ENCODE measurements around the gene PRR20G. TPM values are rescaled to one million over a fixed set of nuclear protein-coding genes. Genes with fewer than 3 reads are reported as not detected.

Gene PRR20G
- total and polyA plus RNA-seq, 8 donors = not detected

DNA sequence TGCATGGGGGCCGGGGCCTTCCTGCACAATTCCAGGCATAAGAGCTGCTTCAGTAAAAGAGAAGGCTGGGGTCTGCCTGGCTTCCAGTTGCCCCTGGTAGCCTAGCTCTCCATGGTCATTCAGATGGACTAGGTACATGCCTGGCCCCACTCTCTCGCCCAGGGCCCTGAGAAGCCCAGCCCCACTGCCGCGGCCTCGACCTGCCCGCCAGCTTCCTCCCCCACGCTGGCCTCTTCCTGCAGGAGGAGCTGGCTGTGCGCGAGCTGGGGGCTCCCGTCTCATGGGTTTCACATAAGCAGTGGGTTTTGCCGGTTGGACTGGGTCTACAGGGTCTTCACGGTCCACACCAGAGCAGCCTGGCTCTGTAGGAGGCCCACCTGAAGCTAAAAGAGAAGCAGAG, 3.6 kb downstream of the PRR20G start:
- TF ChIP-seq, protein P1, sequence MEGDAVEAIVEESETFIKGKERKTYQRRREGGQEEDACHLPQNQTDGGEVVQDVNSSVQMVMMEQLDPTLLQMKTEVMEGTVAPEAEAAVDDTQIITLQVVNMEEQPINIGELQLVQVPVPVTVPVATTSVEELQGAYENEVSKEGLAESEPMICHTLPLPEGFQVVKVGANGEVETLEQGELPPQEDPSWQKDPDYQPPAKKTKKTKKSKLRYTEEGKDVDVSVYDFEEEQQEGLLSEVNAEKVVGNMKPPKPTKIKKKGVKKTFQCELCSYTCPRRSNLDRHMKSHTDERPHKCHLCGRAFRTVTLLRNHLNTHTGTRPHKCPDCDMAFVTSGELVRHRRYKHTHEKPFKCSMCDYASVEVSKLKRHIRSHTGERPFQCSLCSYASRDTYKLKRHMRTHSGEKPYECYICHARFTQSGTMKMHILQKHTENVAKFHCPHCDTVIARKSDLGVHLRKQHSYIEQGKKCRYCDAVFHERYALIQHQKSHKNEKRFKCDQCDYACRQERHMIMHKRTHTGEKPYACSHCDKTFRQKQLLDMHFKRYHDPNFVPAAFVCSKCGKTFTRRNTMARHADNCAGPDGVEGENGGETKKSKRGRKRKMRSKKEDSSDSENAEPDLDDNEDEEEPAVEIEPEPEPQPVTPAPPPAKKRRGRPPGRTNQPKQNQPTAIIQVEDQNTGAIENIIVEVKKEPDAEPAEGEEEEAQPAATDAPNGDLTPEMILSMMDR (IDR thresholded peaks at IDR 0.05) = no peak
- intact Hi-C loops (cut with DNase I) = no loop called here
- H3K4me1 ChIP-seq = no peaks in the 10 kb centered on the region
- no peak for ATAC-seq
- no peaks in the 10 kb centered on the region for H3K27me3 ChIP-seq
- H3K9me3 ChIP-seq = no peaks in the 10 kb centered on the region
- H3K4me3 ChIP-seq = no peak overlapping the region
- H3K27ac ChIP-seq = no peak overlapping the region
- no peaks in the 10 kb centered on the region for H3K36me3 ChIP-seq
- DNase-seq = peak in 1 of 4 donors; percentile 58

DNA sequence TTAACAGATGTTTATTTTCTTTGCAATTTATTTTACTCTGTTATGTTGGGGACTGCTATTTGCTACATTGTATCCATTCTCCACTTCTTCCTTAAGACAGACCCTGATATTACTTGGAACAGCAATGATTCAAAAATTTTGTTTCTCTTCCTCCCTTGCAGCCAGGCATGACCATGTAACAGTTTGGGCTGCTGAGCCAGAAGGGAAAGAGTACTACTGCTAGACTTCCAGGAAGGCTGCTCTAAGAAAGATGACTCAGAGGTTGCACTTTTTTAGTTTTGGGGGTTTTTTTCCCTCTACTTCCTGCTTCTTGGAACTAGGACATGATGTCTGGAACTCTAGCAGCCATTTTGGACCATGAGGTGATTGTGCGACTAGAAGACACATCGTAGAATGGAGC, 10.3 kb downstream of the PRR20G start:
- H3K27ac ChIP-seq = no peak overlapping the region
- H3K4me1 ChIP-seq = no peaks in the 10 kb centered on the region
- no peak for DNase-seq
- no peaks in the 10 kb centered on the region for H3K27me3 ChIP-seq
- no peak overlapping the region for H3K4me3 ChIP-seq
- intact Hi-C loops (cut with DNase I) = no loop called here
- ATAC-seq = peak; percentile 44
- no peaks in the 10 kb centered on the region for H3K36me3 ChIP-seq
- H3K9me3 ChIP-seq = peaks cover 0 to 13% of the 10 kb centered on the region in 2 donors
- TF ChIP-seq, protein P1 (IDR thresholded peaks at IDR 0.05) = no peak

DNA sequence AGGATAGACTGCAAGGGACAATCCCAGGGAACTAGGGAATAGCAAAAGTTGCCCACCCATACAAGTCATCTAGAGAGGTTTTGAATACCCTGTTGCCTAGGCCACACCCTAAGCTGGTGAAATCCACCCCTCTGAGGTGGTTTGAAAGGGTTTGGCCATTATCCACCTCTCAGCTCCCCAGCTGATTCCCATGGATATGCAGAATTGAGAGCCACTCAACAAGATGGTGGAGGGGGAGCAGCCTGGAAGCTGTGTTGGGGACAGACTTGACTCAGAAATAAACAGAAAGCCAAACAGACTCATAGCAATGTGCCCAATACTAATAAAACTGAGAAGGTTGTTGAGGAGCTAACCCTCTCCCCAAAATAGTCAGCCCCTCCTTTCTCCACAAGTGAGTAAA, 10.9 kb downstream of the PRR20G start:
- Histone ChIP-seq H3K36me3 (no peaks in the 10 kb centered on the region), H3K4me1 (no peaks in the 10 kb centered on the region), H3K9me3 (peaks cover 0 to 13% of the 10 kb centered on the region in 2 donors), H3K27me3 (no peaks in the 10 kb centered on the region), H3K27ac (no peak overlapping the region), H3K4me3 (no peak overlapping the region)
- no peak for DNase-seq
- TF ChIP-seq, protein P1 (IDR thresholded peaks at IDR 0.05) = no peak
- no peak for ATAC-seq
- intact Hi-C loops (cut with DNase I) = no loop called here

DNA sequence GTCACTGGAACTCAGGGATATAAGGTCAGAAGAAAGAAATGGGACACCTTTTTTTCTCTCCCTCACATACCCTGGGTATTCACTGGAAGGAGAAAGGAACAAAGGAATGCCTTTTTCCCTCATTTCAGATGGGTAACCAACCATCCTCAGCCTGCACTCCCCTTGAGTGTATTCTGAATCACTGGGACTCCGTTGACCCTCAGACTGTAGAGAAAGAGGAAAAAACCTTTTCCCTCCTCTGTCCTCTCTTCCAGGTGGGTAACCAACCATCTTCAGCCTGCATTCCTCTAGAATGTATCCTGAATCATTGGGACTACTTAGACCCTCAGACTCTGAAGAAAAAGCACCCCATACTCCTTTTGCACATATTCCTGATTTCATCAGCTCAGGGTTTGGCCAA, 11.4 kb downstream of the PRR20G start:
- DNase-seq = no peak
- peaks cover 0 to 13% of the 10 kb centered on the region in 2 donors for H3K9me3 ChIP-seq
- no peak overlapping the region for H3K27ac ChIP-seq
- no peak for ATAC-seq
- TF ChIP-seq, protein P1 (IDR thresholded peaks at IDR 0.05) = no peak
- intact Hi-C loops (cut with DNase I) = no loop called here
- no peak overlapping the region for H3K4me3 ChIP-seq
- H3K36me3 ChIP-seq = no peaks in the 10 kb centered on the region
- no peaks in the 10 kb centered on the region for H3K4me1 ChIP-seq
- H3K27me3 ChIP-seq = no peaks in the 10 kb centered on the region

DNA sequence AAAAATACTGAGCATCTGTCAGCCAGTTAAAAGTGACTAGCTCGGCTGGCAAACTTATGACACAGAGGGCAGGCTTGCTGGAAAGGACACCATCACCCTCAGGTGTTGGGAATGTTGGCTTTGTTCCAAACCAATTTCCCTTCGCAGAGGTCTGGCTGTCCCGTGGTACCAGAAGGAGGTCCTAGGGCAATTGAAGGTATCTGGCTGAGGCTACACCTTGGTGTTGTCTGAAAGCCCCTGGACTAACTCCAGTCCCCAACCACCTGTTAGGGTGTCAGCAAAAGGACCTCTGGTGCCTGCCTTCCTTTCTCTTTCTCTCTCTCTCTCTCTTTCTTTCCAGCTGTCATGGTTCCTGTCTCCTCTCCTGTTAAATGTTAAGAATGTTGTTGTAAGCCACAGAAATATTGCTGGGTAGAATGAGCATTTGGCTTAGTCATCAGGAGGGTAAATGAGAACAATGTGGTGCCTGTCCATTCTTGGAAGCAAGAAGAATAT, 12.5 kb downstream of the PRR20G start:
- peaks cover 0 to 13% of the 10 kb centered on the region in 2 donors for H3K9me3 ChIP-seq
- intact Hi-C loops (cut with DNase I) = no loop called here
- DNase-seq (no peak), ATAC-seq (no peak)
- no peaks in the 10 kb centered on the region for H3K27me3 ChIP-seq
- H3K4me3 ChIP-seq = no peak overlapping the region
- H3K4me1 ChIP-seq = no peaks in the 10 kb centered on the region
- no peaks in the 10 kb centered on the region for H3K36me3 ChIP-seq
- no peak overlapping the region for H3K27ac ChIP-seq
- TF ChIP-seq, protein P1 (IDR thresholded peaks at IDR 0.05) = no peak
